HEK293 (cell line): ENCODE results near the gene DICER1.

ENCODE experiments used
- CTCF ChIA-PET: fragments of 350-600 bp; formaldehyde crosslinking; extraction: SDS; loops from one replicate; lab custom pipeline; 2021; ENCODE audit warnings: antibody characterized with exemption; lab: Yijun Ruan, JAX
- POLR2A ChIA-PET: fragments of 300-600 bp; formaldehyde crosslinking; extraction: SDS; loops from one replicate; lab custom pipeline; 2020; ENCODE audit warnings: antibody characterized with exemption, inconsistent platforms; lab: Yijun Ruan, JAX
- H3K27ac ChIP-seq: fragments of 200-500 bp; sonication (Bioruptor generic); 2 replicates; pipeline ENCODE4 v1.5.1; 2014; ENCODE audit warnings: low read depth, low read length, control low read depth, inconsistent platforms; ENCODE audit errors: extremely low read depth
- H3K36me3 ChIP-seq, 2 experiments: fragments of 200-500 bp in 1 of 2; sonication (Bioruptor generic) in 1 of 2; 1 replicate in 1 of 2; 2 replicates in 1 of 2; pipeline ENCODE4 v1.5.1; 2014 to 2017; ENCODE audit warnings: inconsistent platforms in 2 of 2, low read length in 2 of 2; ENCODE audit not compliant: control insufficient read depth in 2 of 2, insufficient read depth in 1 of 2
- H3K4me1 ChIP-seq: fragments of 200-500 bp; sonication (Bioruptor generic); 2 replicates; pipeline ENCODE4 v1.5.1; 2014; ENCODE audit warnings: mild to moderate bottlenecking, low read length, inconsistent platforms; ENCODE audit not compliant: control insufficient read depth, insufficient read depth
- H3K4me3 ChIP-seq: 2 replicates; pipeline ENCODE4 v1.5.1; 2011; ENCODE audit warnings: low read depth, mild to moderate bottlenecking, control low read depth, low read length, moderate library complexity
- H3K9me3 ChIP-seq: fragments of 200-500 bp; sonication (Bioruptor generic); 2 replicates; pipeline ENCODE4 v1.5.1; 2014; ENCODE audit warnings: low read depth, low read length, inconsistent platforms; ENCODE audit not compliant: control insufficient read depth, insufficient read depth
- KLF7 ChIP-seq: fragments of 450-650 bp; formaldehyde crosslinking; IDR thresholded peaks from 2 replicates; pipeline ENCODE4 v1.5.1; 2016; ENCODE audit warnings: missing biosample characterization, missing genetic modification characterization, borderline replicate concordance
- KLF8 ChIP-seq: fragments of 450-650 bp; formaldehyde crosslinking; IDR thresholded peaks from 2 replicates; pipeline ENCODE4 v1.5.1; 2016; ENCODE audit warnings: missing biosample characterization, missing genetic modification characterization
- KLF9 ChIP-seq: fragments of 450-650 bp; formaldehyde crosslinking; IDR thresholded peaks from 2 replicates; pipeline ENCODE4 v1.5.1; 2016; ENCODE audit warnings: missing biosample characterization, missing genetic modification characterization, low read depth
- WT1 ChIP-seq: fragments of 450-650 bp; formaldehyde crosslinking; IDR thresholded peaks from 2 replicates; pipeline ENCODE4 v1.5.1; 2016; ENCODE audit warnings: missing biosample characterization, missing genetic modification characterization
- ZIC2 ChIP-seq: fragments of 450-650 bp; formaldehyde crosslinking; IDR thresholded peaks from 2 replicates; pipeline ENCODE4 v1.5.1; 2016; ENCODE audit warnings: missing biosample characterization, missing genetic modification characterization
- ZNF132 ChIP-seq: fragments of 450-650 bp; formaldehyde crosslinking; IDR thresholded peaks from 2 replicates; pipeline ENCODE4 v1.5.1; 2017; ENCODE audit warnings: missing biosample characterization, missing genetic modification characterization, borderline replicate concordance
- ZNF175 ChIP-seq: fragments of 450-650 bp; formaldehyde crosslinking; IDR thresholded peaks from 2 replicates; pipeline ENCODE4 v1.5.1; 2016; ENCODE audit warnings: missing biosample characterization, missing genetic modification characterization
- TF ChIP-seq, protein P1 (sequence below): fragments of 450-650 bp; formaldehyde crosslinking; IDR thresholded peaks from 2 replicates; pipeline ENCODE4 v1.5.0; 2017; ENCODE audit warnings: missing biosample characterization, missing genetic modification characterization, borderline replicate concordance
- TF ChIP-seq, protein P2 (sequence below): fragments of 450-650 bp; formaldehyde crosslinking; IDR thresholded peaks from 2 replicates; pipeline ENCODE4 v1.5.1; 2017; ENCODE audit warnings: missing biosample characterization, missing genetic modification characterization
- TF ChIP-seq, protein P3 (sequence below): fragments of 450-650 bp; formaldehyde crosslinking; IDR thresholded peaks from 2 replicates; pipeline ENCODE4 v1.5.1; 2016; ENCODE audit warnings: missing biosample characterization, missing genetic modification characterization
- TF ChIP-seq, protein P4 (sequence below): fragments of 450-650 bp; formaldehyde crosslinking; IDR thresholded peaks from 2 replicates; pipeline ENCODE4 v1.5.1; 2016; ENCODE audit warnings: missing biosample characterization, missing genetic modification characterization
- TF ChIP-seq, protein P5 (sequence below): fragments of 450-650 bp; formaldehyde crosslinking; IDR thresholded peaks from 2 replicates; pipeline ENCODE4 v1.5.1; 2017; ENCODE audit warnings: missing biosample characterization, missing genetic modification characterization

Gene DICER1

DNA sequence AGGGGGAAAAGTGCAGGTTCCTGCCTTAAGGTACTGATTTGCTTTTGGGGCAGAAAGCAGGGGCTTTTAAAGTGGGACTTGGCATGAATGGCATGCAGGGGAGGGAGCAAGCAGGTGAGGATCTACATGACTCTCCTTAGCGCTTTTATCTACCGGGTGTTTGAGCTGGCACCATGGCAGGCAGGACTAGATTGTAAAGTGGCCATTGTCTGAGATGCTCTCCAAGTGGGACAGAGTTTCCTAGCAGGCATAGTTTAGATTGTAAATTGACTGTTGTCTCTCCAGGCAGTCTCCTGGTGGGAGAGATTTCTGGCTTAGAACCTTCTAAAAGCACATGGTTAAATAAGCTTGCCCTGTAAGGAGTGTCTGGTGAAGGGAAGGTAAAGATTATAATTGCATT is 5.3 kb upstream of the DICER1 start:
- CTCF ChIA-PET: interaction anchor here (0.6 kb wide), 2 partner anchors 23 to 155 kb away, joined by 3 to 4 read pairs; no protein-coding TSS in a partner anchor
- Histone ChIP-seq H3K9me3 (no peaks in the 10 kb centered on the region; the same call in 1 of the 2 replicates), H3K4me3 (no peak overlapping the region), H3K4me1 (no peaks in the 10 kb centered on the region), H3K36me3 (no peaks in the 10 kb centered on the region), H3K27ac (no peak overlapping the region)
- TF ChIP-seq ZIC2 (tag by site-specific recombination) (peak; percentile 18; the same call in 1 of the 2 replicates), KLF9 (tag by site-specific recombination) (no peak)
- POLR2A ChIA-PET: no interaction called here

DNA sequence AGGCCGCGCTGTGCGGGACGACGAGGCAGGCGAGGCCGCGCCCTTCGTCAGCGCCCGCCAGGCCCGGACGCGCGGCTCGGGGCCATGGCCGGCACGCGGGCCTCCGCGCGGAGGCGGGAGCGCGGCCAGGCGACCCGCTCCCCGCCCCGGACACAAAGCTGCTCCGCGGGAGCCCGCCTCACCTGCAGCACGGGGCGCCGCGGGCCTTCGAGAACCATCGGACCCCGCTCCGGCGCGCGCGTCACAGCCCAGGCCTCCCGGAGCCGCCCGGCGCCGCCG is 342 bp downstream of the DICER1 start:
- TF ChIP-seq KLF7 (tag by site-specific recombination): no peak
- no peak for TF ChIP-seq KLF9 (tag by site-specific recombination)
- TF ChIP-seq, protein P1, sequence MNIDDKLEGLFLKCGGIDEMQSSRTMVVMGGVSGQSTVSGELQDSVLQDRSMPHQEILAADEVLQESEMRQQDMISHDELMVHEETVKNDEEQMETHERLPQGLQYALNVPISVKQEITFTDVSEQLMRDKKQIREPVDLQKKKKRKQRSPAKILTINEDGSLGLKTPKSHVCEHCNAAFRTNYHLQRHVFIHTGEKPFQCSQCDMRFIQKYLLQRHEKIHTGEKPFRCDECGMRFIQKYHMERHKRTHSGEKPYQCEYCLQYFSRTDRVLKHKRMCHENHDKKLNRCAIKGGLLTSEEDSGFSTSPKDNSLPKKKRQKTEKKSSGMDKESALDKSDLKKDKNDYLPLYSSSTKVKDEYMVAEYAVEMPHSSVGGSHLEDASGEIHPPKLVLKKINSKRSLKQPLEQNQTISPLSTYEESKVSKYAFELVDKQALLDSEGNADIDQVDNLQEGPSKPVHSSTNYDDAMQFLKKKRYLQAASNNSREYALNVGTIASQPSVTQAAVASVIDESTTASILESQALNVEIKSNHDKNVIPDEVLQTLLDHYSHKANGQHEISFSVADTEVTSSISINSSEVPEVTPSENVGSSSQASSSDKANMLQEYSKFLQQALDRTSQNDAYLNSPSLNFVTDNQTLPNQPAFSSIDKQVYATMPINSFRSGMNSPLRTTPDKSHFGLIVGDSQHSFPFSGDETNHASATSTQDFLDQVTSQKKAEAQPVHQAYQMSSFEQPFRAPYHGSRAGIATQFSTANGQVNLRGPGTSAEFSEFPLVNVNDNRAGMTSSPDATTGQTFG: no peak
- no peak for TF ChIP-seq ZNF175
- TF ChIP-seq, protein P2, sequence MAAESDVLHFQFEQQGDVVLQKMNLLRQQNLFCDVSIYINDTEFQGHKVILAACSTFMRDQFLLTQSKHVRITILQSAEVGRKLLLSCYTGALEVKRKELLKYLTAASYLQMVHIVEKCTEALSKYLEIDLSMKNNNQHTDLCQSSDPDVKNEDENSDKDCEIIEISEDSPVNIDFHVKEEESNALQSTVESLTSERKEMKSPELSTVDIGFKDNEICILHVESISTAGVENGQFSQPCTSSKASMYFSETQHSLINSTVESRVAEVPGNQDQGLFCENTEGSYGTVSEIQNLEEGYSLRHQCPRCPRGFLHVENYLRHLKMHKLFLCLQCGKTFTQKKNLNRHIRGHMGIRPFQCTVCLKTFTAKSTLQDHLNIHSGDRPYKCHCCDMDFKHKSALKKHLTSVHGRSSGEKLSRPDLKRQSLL (tag by site-specific recombination): no peak
- no peak for TF ChIP-seq WT1 (tag by site-specific recombination)
- TF ChIP-seq, protein P3, sequence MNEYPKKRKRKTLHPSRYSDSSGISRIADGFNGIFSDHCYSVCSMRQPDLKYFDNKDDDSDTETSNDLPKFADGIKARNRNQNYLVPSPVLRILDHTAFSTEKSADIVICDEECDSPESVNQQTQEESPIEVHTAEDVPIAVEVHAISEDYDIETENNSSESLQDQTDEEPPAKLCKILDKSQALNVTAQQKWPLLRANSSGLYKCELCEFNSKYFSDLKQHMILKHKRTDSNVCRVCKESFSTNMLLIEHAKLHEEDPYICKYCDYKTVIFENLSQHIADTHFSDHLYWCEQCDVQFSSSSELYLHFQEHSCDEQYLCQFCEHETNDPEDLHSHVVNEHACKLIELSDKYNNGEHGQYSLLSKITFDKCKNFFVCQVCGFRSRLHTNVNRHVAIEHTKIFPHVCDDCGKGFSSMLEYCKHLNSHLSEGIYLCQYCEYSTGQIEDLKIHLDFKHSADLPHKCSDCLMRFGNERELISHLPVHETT: no peak
- TF ChIP-seq, protein P4, sequence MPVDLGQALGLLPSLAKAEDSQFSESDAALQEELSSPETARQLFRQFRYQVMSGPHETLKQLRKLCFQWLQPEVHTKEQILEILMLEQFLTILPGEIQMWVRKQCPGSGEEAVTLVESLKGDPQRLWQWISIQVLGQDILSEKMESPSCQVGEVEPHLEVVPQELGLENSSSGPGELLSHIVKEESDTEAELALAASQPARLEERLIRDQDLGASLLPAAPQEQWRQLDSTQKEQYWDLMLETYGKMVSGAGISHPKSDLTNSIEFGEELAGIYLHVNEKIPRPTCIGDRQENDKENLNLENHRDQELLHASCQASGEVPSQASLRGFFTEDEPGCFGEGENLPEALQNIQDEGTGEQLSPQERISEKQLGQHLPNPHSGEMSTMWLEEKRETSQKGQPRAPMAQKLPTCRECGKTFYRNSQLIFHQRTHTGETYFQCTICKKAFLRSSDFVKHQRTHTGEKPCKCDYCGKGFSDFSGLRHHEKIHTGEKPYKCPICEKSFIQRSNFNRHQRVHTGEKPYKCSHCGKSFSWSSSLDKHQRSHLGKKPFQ (tag by site-specific recombination): no peak
- TF ChIP-seq, protein P5, sequence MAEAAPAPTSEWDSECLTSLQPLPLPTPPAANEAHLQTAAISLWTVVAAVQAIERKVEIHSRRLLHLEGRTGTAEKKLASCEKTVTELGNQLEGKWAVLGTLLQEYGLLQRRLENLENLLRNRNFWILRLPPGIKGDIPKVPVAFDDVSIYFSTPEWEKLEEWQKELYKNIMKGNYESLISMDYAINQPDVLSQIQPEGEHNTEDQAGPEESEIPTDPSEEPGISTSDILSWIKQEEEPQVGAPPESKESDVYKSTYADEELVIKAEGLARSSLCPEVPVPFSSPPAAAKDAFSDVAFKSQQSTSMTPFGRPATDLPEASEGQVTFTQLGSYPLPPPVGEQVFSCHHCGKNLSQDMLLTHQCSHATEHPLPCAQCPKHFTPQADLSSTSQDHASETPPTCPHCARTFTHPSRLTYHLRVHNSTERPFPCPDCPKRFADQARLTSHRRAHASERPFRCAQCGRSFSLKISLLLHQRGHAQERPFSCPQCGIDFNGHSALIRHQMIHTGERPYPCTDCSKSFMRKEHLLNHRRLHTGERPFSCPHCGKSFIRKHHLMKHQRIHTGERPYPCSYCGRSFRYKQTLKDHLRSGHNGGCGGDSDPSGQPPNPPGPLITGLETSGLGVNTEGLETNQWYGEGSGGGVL (tag by site-specific recombination): no peak
- no peak for TF ChIP-seq KLF8
- TF ChIP-seq ZNF132 (tag by site-specific recombination): no peak
- CTCF ChIA-PET: no interaction called here
- peaks cover 18% of the 10 kb centered on the region for H3K4me1 ChIP-seq
- POLR2A ChIA-PET: interaction anchor here (1.1 kb wide), 1 partner anchor 21 kb away, joined by 3 read pairs; no protein-coding TSS in a partner anchor
- H3K27ac ChIP-seq: peak overlapping the region; percentile 99
- H3K36me3 ChIP-seq: no peaks in the 10 kb centered on the region
- peak overlapping the region; percentile 81 for H3K4me3 ChIP-seq
- no peaks in the 10 kb centered on the region for H3K9me3 ChIP-seq
